ENCODE measurements around the gene ITGB3. TPM values are rescaled to one million over a fixed set of nuclear protein-coding genes. Genes with fewer than 3 reads are reported as not detected.
A peak's percentile ranks its signal among the peaks of the same experiment; 100 is the strongest.

ITGB3 gene
- polyA plus RNA-seq, 1 of the 3 experiments (the other 2 are of a cell fraction) = 4.6 TPM

DNA sequence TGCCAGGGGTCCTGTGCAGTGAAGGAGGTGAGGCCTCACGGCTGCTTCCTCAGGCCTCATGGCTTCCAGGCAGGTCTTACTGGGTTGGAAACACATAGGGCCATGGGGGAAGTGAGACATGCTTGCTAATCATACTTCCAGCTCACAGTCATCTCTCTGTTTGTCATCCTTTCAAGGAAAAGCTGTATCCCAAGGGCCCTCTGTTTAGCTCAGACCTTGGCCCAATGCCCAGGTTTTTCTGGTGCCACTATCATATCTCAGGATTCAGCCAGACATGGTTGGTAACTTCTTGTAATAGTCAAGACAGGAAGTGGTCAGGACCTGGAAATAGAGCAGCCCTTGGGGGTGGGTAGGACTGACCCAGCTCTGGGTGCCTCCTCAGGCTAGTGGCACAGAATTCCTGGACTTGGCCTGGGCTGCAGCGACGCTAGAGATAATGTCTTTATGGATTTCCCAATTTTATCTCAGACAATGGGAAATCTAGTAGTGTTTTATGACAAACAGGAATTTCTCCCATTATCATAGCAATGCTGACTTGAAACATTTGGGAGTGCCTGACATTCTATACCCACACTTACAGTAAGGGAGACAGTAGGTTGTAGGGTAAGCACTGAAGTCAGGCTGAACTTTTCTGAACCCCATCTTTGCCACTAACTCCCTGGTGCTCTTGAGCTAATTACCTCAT, 13.5 kb upstream of the ITGB3 start:
- H3F3A ChIP-seq (replicated peaks; ENCODE audit: insufficient read depth) = peaks cover 24% of the 10 kb centered on the region
- H3K27me3 ChIP-seq (ENCODE audit: insufficient read depth) = no peaks in the 10 kb centered on the region
- no peaks in the 10 kb centered on the region for H3K9me3 ChIP-seq
- 14% methylated on average over 3 of the region's 3 CpGs for WGBS (ENCODE audit: low lambda C conversion rate)
- CTCF ChIA-PET = interaction anchor here (1.2 to 8.7 kb wide), 5 partner anchors 10 to 375 kb away, joined by 3 to 71 read pairs (median 10); partner anchors contain the start of genes EFCAB13 and ITGB3
- H3K4me3 ChIP-seq (ENCODE audit: low read depth in 2 of 2, low read length in 1 of 2) = no peak overlapping the region
- peak; percentile 77 for DNase-seq
- no peaks in the 10 kb centered on the region for H3K9me2 ChIP-seq
- peak overlapping the region; percentile 39 for H3K4me2 ChIP-seq
- H3K36me3 ChIP-seq (replicated peaks in 1 of 2; ENCODE audit: control insufficient read depth in 1 of 2, insufficient read depth in 2 of 2, low read length in 1 of 2) = no peaks in the 10 kb centered on the region
- peaks cover 15% of the 10 kb centered on the region in 2 experiments for H3K4me1 ChIP-seq (ENCODE audit: control insufficient read depth in 1 of 2, insufficient read depth in 2 of 2, low read depth in 1 of 2, low read length in 1 of 2)
- no peaks in the 10 kb centered on the region for H4K20me1 ChIP-seq (ENCODE audit: insufficient read depth)
- POLR2A ChIA-PET = interaction anchor here (0.9 kb wide), 1 partner anchor 48 kb away, joined by 3 read pairs; no protein-coding TSS in a partner anchor
- peak overlapping the region; percentile 82 to 91 for H3K27ac ChIP-seq (ENCODE audit: low read depth in 2 of 2, low read length in 1 of 2)
- peak overlapping the region; percentile 56 for H3K9ac ChIP-seq
- no peaks in the 10 kb centered on the region for H3K79me2 ChIP-seq (ENCODE audit: insufficient read depth)
- peak overlapping the region; percentile 79 for H2AFZ ChIP-seq (ENCODE audit: low read depth)
- TF ChIP-seq TEAD4 (IDR thresholded peaks at IDR 0.05; ENCODE audit: borderline replicate concordance, insufficient read depth) (peak; percentile 86), RFX5 (IDR thresholded peaks at IDR 0.05; ENCODE audit: low read length) (no peak), MEF2A (IDR thresholded peaks at IDR 0.05; ENCODE audit: borderline replicate concordance, low read depth) (peak; percentile 94), POLR2AphosphoS5 (IDR thresholded peaks at IDR 0.05; ENCODE audit: low read depth, low read length) (peak; percentile 80), RAD21 (IDR thresholded peaks at IDR 0.05; ENCODE audit: low read length) (no peak), NFIC (IDR thresholded peaks at IDR 0.05; ENCODE audit: borderline replicate concordance) (peak; percentile 99), SMC3 (IDR thresholded peaks at IDR 0.05; ENCODE audit: low read depth, low read length) (no peak), GATA2 (CRISPR knock-in tag; IDR thresholded peaks at IDR 0.05) (no peak), FOXJ3 (CRISPR knock-in tag; IDR thresholded peaks at IDR 0.05) (peak; percentile 33; the same call in 1 of the 2 replicates), CHD2 (IDR thresholded peaks at IDR 0.05; ENCODE audit: low read length, partially characterized antibody) (no peak), EZH2phosphoT487 (IDR thresholded peaks at IDR 0.05; ENCODE audit: borderline replicate concordance, low read depth) (no peak), RCOR1 (IDR thresholded peaks at IDR 0.05; ENCODE audit: low read length) (no peak), JUND (IDR thresholded peaks at IDR 0.05) (peak; percentile 84; the same call in 1 of the 2 replicates), NRF1 (IDR thresholded peaks at IDR 0.05; ENCODE audit: low read depth, low read length) (no peak), EP300 (IDR thresholded peaks at IDR 0.05; ENCODE audit: borderline replicate concordance in 1 of 2, low read depth in 1 of 2, low read length in 1 of 2) (peak in 1 of 2 experiments; percentile 92; a peak in 2 of 4 replicates)
- TF ChIP-seq, protein P1, sequence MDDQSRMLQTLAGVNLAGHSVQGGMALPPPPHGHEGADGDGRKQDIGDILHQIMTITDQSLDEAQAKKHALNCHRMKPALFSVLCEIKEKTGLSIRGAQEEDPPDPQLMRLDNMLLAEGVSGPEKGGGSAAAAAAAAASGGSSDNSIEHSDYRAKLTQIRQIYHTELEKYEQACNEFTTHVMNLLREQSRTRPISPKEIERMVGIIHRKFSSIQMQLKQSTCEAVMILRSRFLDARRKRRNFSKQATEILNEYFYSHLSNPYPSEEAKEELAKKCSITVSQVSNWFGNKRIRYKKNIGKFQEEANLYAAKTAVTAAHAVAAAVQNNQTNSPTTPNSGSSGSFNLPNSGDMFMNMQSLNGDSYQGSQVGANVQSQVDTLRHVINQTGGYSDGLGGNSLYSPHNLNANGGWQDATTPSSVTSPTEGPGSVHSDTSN (IDR thresholded peaks at IDR 0.05) = peak; percentile 84
- TF ChIP-seq, protein P2, sequence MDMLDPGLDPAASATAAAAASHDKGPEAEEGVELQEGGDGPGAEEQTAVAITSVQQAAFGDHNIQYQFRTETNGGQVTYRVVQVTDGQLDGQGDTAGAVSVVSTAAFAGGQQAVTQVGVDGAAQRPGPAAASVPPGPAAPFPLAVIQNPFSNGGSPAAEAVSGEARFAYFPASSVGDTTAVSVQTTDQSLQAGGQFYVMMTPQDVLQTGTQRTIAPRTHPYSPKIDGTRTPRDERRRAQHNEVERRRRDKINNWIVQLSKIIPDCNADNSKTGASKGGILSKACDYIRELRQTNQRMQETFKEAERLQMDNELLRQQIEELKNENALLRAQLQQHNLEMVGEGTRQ (IDR thresholded peaks at IDR 0.05; ENCODE audit: borderline replicate concordance, low read depth, low read length) = no peak
- TF ChIP-seq, protein P3, sequence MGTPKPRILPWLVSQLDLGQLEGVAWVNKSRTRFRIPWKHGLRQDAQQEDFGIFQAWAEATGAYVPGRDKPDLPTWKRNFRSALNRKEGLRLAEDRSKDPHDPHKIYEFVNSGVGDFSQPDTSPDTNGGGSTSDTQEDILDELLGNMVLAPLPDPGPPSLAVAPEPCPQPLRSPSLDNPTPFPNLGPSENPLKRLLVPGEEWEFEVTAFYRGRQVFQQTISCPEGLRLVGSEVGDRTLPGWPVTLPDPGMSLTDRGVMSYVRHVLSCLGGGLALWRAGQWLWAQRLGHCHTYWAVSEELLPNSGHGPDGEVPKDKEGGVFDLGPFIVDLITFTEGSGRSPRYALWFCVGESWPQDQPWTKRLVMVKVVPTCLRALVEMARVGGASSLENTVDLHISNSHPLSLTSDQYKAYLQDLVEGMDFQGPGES (IDR thresholded peaks at IDR 0.05; ENCODE audit: low read depth, low read length) = no peak
- TF ChIP-seq, protein P4, sequence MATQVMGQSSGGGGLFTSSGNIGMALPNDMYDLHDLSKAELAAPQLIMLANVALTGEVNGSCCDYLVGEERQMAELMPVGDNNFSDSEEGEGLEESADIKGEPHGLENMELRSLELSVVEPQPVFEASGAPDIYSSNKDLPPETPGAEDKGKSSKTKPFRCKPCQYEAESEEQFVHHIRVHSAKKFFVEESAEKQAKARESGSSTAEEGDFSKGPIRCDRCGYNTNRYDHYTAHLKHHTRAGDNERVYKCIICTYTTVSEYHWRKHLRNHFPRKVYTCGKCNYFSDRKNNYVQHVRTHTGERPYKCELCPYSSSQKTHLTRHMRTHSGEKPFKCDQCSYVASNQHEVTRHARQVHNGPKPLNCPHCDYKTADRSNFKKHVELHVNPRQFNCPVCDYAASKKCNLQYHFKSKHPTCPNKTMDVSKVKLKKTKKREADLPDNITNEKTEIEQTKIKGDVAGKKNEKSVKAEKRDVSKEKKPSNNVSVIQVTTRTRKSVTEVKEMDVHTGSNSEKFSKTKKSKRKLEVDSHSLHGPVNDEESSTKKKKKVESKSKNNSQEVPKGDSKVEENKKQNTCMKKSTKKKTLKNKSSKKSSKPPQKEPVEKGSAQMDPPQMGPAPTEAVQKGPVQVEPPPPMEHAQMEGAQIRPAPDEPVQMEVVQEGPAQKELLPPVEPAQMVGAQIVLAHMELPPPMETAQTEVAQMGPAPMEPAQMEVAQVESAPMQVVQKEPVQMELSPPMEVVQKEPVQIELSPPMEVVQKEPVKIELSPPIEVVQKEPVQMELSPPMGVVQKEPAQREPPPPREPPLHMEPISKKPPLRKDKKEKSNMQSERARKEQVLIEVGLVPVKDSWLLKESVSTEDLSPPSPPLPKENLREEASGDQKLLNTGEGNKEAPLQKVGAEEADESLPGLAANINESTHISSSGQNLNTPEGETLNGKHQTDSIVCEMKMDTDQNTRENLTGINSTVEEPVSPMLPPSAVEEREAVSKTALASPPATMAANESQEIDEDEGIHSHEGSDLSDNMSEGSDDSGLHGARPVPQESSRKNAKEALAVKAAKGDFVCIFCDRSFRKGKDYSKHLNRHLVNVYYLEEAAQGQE (IDR thresholded peaks at IDR 0.05; ENCODE audit: low read depth, low read length) = peak; percentile 71
- TF ChIP-seq, protein P5, sequence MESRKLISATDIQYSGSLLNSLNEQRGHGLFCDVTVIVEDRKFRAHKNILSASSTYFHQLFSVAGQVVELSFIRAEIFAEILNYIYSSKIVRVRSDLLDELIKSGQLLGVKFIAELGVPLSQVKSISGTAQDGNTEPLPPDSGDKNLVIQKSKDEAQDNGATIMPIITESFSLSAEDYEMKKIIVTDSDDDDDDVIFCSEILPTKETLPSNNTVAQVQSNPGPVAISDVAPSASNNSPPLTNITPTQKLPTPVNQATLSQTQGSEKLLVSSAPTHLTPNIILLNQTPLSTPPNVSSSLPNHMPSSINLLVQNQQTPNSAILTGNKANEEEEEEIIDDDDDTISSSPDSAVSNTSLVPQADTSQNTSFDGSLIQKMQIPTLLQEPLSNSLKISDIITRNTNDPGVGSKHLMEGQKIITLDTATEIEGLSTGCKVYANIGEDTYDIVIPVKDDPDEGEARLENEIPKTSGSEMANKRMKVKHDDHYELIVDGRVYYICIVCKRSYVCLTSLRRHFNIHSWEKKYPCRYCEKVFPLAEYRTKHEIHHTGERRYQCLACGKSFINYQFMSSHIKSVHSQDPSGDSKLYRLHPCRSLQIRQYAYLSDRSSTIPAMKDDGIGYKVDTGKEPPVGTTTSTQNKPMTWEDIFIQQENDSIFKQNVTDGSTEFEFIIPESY (IDR thresholded peaks at IDR 0.05; ENCODE audit: borderline replicate concordance, low read depth) = peak; percentile 64; the same call in 1 of the 2 replicates
- TF ChIP-seq, protein P6, sequence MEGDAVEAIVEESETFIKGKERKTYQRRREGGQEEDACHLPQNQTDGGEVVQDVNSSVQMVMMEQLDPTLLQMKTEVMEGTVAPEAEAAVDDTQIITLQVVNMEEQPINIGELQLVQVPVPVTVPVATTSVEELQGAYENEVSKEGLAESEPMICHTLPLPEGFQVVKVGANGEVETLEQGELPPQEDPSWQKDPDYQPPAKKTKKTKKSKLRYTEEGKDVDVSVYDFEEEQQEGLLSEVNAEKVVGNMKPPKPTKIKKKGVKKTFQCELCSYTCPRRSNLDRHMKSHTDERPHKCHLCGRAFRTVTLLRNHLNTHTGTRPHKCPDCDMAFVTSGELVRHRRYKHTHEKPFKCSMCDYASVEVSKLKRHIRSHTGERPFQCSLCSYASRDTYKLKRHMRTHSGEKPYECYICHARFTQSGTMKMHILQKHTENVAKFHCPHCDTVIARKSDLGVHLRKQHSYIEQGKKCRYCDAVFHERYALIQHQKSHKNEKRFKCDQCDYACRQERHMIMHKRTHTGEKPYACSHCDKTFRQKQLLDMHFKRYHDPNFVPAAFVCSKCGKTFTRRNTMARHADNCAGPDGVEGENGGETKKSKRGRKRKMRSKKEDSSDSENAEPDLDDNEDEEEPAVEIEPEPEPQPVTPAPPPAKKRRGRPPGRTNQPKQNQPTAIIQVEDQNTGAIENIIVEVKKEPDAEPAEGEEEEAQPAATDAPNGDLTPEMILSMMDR (IDR thresholded peaks at IDR 0.05) = no peak
